ENCODE data around the gene TSC22D4.

The TSC22D4 gene

DNA sequence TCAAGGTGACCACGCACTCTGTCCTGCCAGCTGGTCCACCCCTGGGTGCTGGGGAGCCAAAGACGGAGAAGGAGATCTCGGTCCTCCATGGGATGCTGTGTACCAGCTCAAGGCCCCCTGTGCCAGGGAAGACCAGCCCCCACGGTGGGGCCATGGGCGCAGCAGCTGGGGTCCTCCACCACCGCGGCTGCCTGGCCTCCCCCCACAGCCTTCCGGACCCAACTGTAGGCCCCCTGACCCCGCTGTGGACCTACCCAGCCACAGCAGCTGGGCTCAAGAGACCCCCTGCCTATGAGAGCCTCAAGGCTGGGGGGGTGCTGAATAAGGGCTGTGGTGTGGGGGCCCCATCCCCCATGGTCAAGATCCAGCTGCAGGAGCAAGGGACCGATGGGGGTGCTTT lies 10.1 kb upstream of the TSC22D4 start:
- TF ChIP-seq, protein P1, sequence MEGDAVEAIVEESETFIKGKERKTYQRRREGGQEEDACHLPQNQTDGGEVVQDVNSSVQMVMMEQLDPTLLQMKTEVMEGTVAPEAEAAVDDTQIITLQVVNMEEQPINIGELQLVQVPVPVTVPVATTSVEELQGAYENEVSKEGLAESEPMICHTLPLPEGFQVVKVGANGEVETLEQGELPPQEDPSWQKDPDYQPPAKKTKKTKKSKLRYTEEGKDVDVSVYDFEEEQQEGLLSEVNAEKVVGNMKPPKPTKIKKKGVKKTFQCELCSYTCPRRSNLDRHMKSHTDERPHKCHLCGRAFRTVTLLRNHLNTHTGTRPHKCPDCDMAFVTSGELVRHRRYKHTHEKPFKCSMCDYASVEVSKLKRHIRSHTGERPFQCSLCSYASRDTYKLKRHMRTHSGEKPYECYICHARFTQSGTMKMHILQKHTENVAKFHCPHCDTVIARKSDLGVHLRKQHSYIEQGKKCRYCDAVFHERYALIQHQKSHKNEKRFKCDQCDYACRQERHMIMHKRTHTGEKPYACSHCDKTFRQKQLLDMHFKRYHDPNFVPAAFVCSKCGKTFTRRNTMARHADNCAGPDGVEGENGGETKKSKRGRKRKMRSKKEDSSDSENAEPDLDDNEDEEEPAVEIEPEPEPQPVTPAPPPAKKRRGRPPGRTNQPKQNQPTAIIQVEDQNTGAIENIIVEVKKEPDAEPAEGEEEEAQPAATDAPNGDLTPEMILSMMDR (IDR thresholded peaks at IDR 0.05; ENCODE audit: low read depth, low read length, missing control alignments) = no peak
- Histone ChIP-seq H3K27me3 (replicated peaks) (no peaks in the 10 kb centered on the region), H3K4me3 (ENCODE audit: low read depth, low read length) (no peak overlapping the region), H3K36me3 (replicated peaks) (no peaks in the 10 kb centered on the region), H3K27ac (no peak overlapping the region)
- in situ Hi-C loops (cut with HindIII; ENCODE audit: low pct_ligation_motif_present, low sequenced_read_pairs) = no loop called here
- DNase-seq = no peak

DNA sequence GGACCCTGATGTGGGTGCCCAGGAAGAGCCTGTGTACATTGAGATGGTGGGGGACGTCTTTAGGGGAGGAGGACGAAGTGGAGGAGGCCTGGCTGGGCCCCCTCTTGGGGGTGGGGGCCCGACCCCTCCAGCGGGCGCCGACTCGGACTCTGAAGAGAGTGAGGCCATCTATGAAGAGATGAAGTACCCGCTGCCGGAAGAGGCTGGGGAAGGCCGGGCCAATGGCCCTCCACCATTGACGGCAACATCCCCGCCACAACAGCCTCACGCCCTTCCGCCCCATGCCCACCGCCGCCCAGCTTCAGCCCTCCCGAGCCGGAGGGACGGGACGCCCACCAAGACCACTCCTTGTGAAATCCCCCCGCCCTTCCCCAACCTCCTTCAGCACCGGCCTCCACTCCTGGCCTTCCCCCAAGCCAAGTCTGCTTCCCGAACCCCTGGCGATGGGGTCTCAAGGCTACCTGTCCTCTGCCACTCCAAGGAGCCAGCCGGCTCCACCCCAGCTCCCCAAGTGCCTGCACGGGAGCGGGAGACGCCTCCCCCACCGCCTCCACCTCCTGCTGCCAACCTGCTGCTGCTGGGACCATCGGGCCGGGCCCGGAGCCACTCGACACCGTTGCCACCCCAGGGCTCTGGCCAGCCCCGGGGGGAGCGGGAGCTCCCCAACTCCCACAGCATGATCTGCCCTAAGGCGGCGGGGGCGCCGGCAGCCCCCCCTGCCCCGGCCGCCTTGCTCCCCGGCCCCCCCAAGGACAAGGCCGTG lies 9.5 kb upstream of the TSC22D4 start:
- H3K27ac ChIP-seq = no peak overlapping the region
- in situ Hi-C loops (cut with HindIII; ENCODE audit: low pct_ligation_motif_present, low sequenced_read_pairs) = no loop called here
- DNase-seq = no peak
- no peak overlapping the region for H3K4me3 ChIP-seq (ENCODE audit: low read depth, low read length)
- no peaks in the 10 kb centered on the region for H3K36me3 ChIP-seq (replicated peaks)
- H3K27me3 ChIP-seq (replicated peaks) = no peaks in the 10 kb centered on the region
- TF ChIP-seq, protein P1 (IDR thresholded peaks at IDR 0.05; ENCODE audit: low read depth, low read length, missing control alignments) = no peak

DNA sequence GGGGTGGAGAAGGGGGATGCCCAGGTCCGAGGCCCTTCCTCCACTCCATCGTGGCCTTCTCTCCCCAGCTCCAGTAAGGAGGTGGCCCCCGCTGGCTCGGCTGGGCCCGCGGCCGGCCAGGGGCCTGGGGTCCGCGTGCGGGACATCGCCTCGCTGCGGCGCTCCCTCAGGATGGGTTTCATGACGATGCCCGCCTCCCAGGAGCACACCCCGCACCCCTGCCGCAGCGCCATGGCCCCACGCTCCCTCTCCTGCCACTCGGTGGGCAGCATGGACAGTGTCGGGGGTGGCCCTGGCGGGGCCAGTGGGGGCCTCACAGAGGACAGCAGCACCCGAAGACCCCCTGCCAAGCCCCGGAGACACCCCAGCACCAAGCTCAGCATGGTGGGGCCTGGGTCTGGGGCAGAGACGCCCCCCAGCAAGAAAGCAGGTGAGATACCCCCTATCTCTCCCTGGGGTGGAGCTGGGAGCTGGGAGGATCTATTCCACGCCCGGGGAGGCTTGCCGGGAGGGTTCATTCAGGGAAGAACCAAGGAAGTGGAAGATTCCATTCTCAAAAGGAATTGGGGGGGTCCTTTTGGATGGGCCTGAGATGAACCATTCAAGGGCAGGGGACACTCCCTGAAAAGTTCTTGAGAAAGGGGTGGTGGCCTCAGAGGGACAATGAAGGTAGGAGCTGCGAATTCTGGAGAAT lies 7.9 kb upstream of the TSC22D4 start:
- H3K27ac ChIP-seq = no peak overlapping the region

DNA sequence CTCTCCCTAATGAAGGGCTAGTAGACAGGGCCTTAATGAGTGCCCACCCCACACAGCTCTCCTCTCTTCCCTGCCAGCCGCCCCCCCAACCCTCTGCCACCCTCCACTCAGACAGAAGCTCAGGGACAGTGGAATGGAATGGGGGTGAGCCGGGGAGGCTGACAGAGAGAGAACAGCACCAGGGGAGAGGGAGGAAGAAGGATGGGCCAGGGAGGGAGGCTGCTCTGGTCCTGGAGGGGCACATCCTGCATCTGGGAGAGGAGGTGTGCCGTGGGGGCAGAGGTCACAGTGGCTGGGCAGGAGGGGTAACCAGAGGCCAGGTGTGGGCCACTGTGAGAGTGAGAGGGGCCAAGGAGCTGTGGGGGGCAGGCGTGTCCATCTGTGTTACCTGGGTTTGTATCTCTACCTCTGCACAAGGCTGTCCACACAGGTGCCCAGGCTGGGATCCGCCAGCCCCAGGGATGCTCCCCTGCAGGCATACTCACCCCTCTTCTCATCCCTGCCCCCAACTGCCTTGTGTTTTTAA lies 7.2 kb upstream of the TSC22D4 start:
- Histone ChIP-seq H3K27me3 (replicated peaks) (no peaks in the 10 kb centered on the region), H3K36me3 (replicated peaks) (no peaks in the 10 kb centered on the region), H3K27ac (no peak overlapping the region), H3K4me3 (ENCODE audit: low read depth, low read length) (no peak overlapping the region)
- DNase-seq = no peak
- TF ChIP-seq, protein P1 (IDR thresholded peaks at IDR 0.05; ENCODE audit: low read depth, low read length, missing control alignments) = no peak
- in situ Hi-C loops (cut with HindIII; ENCODE audit: low pct_ligation_motif_present, low sequenced_read_pairs) = no loop called here

More for the DNA sequence above, 7.9 kb upstream of the TSC22D4 start:
- TF ChIP-seq, protein P1 (IDR thresholded peaks at IDR 0.05; ENCODE audit: low read depth, low read length, missing control alignments) = no peak
- DNase-seq = peak; percentile 15
- H3K4me3 ChIP-seq (ENCODE audit: low read depth, low read length) = no peak overlapping the region
- H3K36me3 ChIP-seq (replicated peaks) = no peaks in the 10 kb centered on the region
- in situ Hi-C loops (cut with HindIII; ENCODE audit: low pct_ligation_motif_present, low sequenced_read_pairs) = no loop called here
- no peaks in the 10 kb centered on the region for H3K27me3 ChIP-seq (replicated peaks)

DNA sequence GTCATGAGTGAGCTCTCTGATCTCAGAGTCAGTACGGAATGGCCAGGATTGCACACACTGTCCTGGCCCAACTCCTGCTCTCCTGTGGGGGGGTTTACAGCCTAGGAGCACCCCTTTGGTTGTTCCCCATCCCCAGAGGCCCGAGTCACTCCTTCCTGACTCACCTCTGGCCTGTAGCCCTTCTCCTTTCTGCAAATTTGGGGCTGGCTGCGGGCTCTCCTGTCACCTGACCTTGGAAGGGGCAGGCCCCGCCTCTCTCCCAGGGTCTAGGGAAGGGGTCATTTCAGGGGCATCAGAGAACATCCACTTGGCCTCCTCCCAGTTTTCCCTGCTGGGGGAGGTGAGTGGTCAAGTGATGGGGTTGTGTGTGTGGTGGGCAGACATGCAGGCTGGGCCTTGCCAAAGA lies 6.5 kb upstream of the TSC22D4 start:
- TF ChIP-seq, protein P1 (IDR thresholded peaks at IDR 0.05; ENCODE audit: low read depth, low read length, missing control alignments) = no peak
- no peak for DNase-seq
- Histone ChIP-seq H3K27me3 (replicated peaks) (no peaks in the 10 kb centered on the region), H3K27ac (no peak overlapping the region), H3K36me3 (replicated peaks) (no peaks in the 10 kb centered on the region), H3K4me3 (ENCODE audit: low read depth, low read length) (no peak overlapping the region)
- in situ Hi-C loops (cut with HindIII; ENCODE audit: low pct_ligation_motif_present, low sequenced_read_pairs) = no loop called here
